OCI-LY1 (cell line): ENCODE results near the gene DPEP2NB.

Experiments
- H2AFZ ChIP-seq: fragments of 200-600 bp; sonication (generic), shearing (Covaris generic); 2 replicates; pipeline ENCODE4 v1.6.0; 2014; ENCODE audit warnings: antibody characterized with exemption, mild to moderate bottlenecking, low read length
- H3F3A ChIP-seq: fragments of 200-600 bp; sonication (generic), shearing (Covaris generic); 2 replicates; pipeline ENCODE4 v1.6.0; 2014; ENCODE audit warnings: mild to moderate bottlenecking, antibody characterized with exemption, low read length, moderate library complexity; ENCODE audit not compliant: insufficient read depth
- H3K27ac ChIP-seq: fragments of 200-600 bp; sonication (generic); 2 replicates; pipeline ENCODE4 v1.5.1; 2014; ENCODE audit warnings: low read length, mixed run types, mild to moderate bottlenecking, low read depth; ENCODE audit not compliant: poor library complexity, severe bottlenecking
- H3K27me3 ChIP-seq: fragments of 200-600 bp; sonication (generic); 2 replicates; pipeline ENCODE4 v1.6.0; 2014; ENCODE audit warnings: antibody characterized with exemption, mild to moderate bottlenecking, low read length, moderate library complexity; ENCODE audit not compliant: insufficient read depth
- H3K36me3 ChIP-seq: fragments of 200-600 bp; sonication (generic); 2 replicates; pipeline ENCODE4 v1.6.1; 2014; ENCODE audit warnings: mild to moderate bottlenecking, antibody characterized with exemption, low read length, moderate library complexity, mixed read lengths; ENCODE audit not compliant: insufficient read depth
- H3K4me1 ChIP-seq: fragments of 200-600 bp; sonication (generic); 2 replicates; pipeline ENCODE4 v1.5.1; 2014; ENCODE audit warnings: mild to moderate bottlenecking, low read length, moderate library complexity; ENCODE audit not compliant: insufficient read depth, severe bottlenecking
- H3K4me2 ChIP-seq: fragments of 200-600 bp; sonication (generic), shearing (Covaris generic); 2 replicates; pipeline ENCODE4 v1.6.1; 2014; ENCODE audit warnings: low read length
- H3K4me3 ChIP-seq: fragments of 200-600 bp; sonication (generic); 2 replicates; pipeline ENCODE4 v1.5.1; 2014; ENCODE audit warnings: low read length, low read depth, mild to moderate bottlenecking, mixed read lengths; ENCODE audit not compliant: poor library complexity, severe bottlenecking
- H3K79me2 ChIP-seq: fragments of 200-600 bp; shearing (Covaris generic); 2 replicates; pipeline ENCODE4 v1.6.1; 2016; ENCODE audit warnings: mixed run types, low read length, mixed read lengths; ENCODE audit not compliant: insufficient read depth
- H3K9ac ChIP-seq: fragments of 200-600 bp; sonication (generic), shearing (Covaris generic); 2 replicates; pipeline ENCODE4 v1.6.1; 2014; ENCODE audit warnings: mild to moderate bottlenecking, low read length, mixed read lengths
- H3K9me2 ChIP-seq: fragments of 200-600 bp; sonication (generic), shearing (Covaris generic); 2 replicates; pipeline ENCODE4 v1.6.1; 2014; ENCODE audit warnings: low read depth, mild to moderate bottlenecking, low read length, mixed read lengths
- H3K9me3 ChIP-seq: fragments of 200-600 bp; shearing (Covaris generic); 2 replicates; pipeline ENCODE4 v1.6.1; 2014; ENCODE audit warnings: low read length, mixed read lengths
- H4K20me1 ChIP-seq: fragments of 200-600 bp; sonication (generic), shearing (Covaris generic); 2 replicates; pipeline ENCODE4 v1.6.0; 2016; ENCODE audit warnings: mild to moderate bottlenecking, low read length; ENCODE audit not compliant: insufficient read depth
- CTCF ChIP-seq: fragments of 200-600 bp; sonication (generic), shearing (Covaris generic); IDR thresholded peaks from 2 replicates; pipeline ENCODE4 v1.5.1; 2017; ENCODE audit warnings: mild to moderate bottlenecking, antibody characterized with exemption, low read length, moderate library complexity, mixed read lengths
- EZH2 ChIP-seq: fragments of 200-600 bp; sonication (generic), shearing (Covaris generic); IDR thresholded peaks from 2 replicates; pipeline ENCODE4 v1.8.0; 2017; ENCODE audit warnings: borderline replicate concordance, mixed run types, mild to moderate bottlenecking, antibody characterized with exemption, low read length, moderate library complexity, mixed read lengths

Gene DPEP2NB

GRCh38 chr16:68049449-68049848 is 33.7 kb upstream of the DPEP2NB start:
- no peak overlapping the region for H3K4me2 ChIP-seq
- no peaks in the 10 kb centered on the region for H3F3A ChIP-seq
- H3K4me1 ChIP-seq, result no peaks in the 10 kb centered on the region
- peaks cover 71% of the 10 kb centered on the region for H3K36me3 ChIP-seq
- TF ChIP-seq EZH2 (no peak), CTCF (no peak)
- no peaks in the 10 kb centered on the region for H3K9me3 ChIP-seq
- no peaks in the 10 kb centered on the region for H4K20me1 ChIP-seq
- no peak overlapping the region for H2AFZ ChIP-seq
- H3K27ac ChIP-seq, result no peak overlapping the region
- H3K9me2 ChIP-seq, result no peaks in the 10 kb centered on the region
- no peaks in the 10 kb centered on the region for H3K27me3 ChIP-seq
- H3K4me3 ChIP-seq, result no peak overlapping the region
- no peak overlapping the region for H3K9ac ChIP-seq
- H3K79me2 ChIP-seq, result no peaks in the 10 kb centered on the region

DNA sequence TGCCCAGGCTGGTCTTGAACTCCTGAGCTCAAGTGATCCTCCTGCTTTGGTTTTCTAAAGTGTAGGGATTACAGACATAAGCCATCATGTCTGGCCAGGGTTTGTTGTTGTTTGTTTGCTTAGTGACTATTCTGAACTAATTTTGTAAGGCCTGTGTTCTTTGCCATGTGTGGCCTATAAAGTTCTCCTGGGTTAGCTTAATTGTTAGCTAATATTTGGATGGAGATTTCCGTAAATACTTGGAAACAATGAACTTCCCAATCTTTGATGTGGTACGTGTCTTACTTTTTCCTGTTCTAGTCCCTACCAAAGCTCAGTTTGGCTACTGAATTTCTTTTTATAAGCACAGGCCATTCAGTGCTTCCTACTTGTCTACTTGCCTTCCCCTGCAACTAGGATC is 32.3 kb upstream of the DPEP2NB start:
- Histone ChIP-seq H3K4me2 (no peak overlapping the region), H3K9me2 (no peaks in the 10 kb centered on the region), H2AFZ (no peak overlapping the region), H3K4me3 (no peak overlapping the region), H3F3A (no peaks in the 10 kb centered on the region), H3K9me3 (no peaks in the 10 kb centered on the region), H3K27ac (no peak overlapping the region), H3K79me2 (no peaks in the 10 kb centered on the region), H4K20me1 (no peaks in the 10 kb centered on the region), H3K4me1 (no peaks in the 10 kb centered on the region), H3K36me3 (peaks cover 63% of the 10 kb centered on the region), H3K27me3 (no peaks in the 10 kb centered on the region), H3K9ac (no peak overlapping the region)
- TF ChIP-seq EZH2 (no peak), CTCF (no peak)

- Histone ChIP-seq H3K4me3 (no peak overlapping the region), H3K9ac (no peak overlapping the region), H3K9me2 (no peaks in the 10 kb centered on the region), H3K36me3 (peaks cover 63% of the 10 kb centered on the region), H3K27ac (no peak overlapping the region), H3F3A (no peaks in the 10 kb centered on the region), H3K9me3 (no peaks in the 10 kb centered on the region), H2AFZ (no peak overlapping the region), H3K27me3 (no peaks in the 10 kb centered on the region), H3K79me2 (no peaks in the 10 kb centered on the region), H3K4me1 (no peaks in the 10 kb centered on the region), H3K4me2 (no peak overlapping the region), H4K20me1 (no peaks in the 10 kb centered on the region)
- no peak for TF ChIP-seq EZH2
- TF ChIP-seq CTCF, result no peak
These were observed 30.4 kb upstream of the DPEP2NB start for GRCh38 chr16:68046106-68046505.
